Activated CD4-positive, alpha-beta memory T cell treated with anti-CD3 and anti-CD28 coated beads for 36 hours (primary cell): ENCODE measurements around the gene MSMP. TPM values are rescaled to one million over a fixed set of nuclear protein-coding genes. Genes with fewer than 3 reads are reported as not detected.

Experiments
- CTCF ChIA-PET: fragments of 350-600 bp; sonication (Branson Sonifier 250); formaldehyde crosslinking; loops from one replicate; lab custom pipeline; 2021; ENCODE audit warnings: antibody characterized with exemption, inconsistent platforms; lab: Charles Lee
- POLR2A ChIA-PET: fragments of 350-600 bp; sonication (Branson Sonifier 250); formaldehyde crosslinking; loops from one replicate; lab custom pipeline; 2021; ENCODE audit warnings: antibody characterized with exemption; lab: Charles Lee
- DNase-seq: peaks from one replicate; pipeline ENCODE4 v3.0.0-alpha.2; 2020
- H3K27ac Mint-ChIP-seq: one replicate; pipeline ENCODE4 v1.8.0; 2021; ENCODE audit warnings: mixed read lengths
- H3K27me3 Mint-ChIP-seq: one replicate; pipeline ENCODE4 v1.8.0; 2021; ENCODE audit warnings: mixed read lengths
- H3K36me3 Mint-ChIP-seq: one replicate; pipeline ENCODE4 v1.8.0; 2021; ENCODE audit warnings: mixed read lengths
- H3K4me1 Mint-ChIP-seq: one replicate; pipeline ENCODE4 v1.8.0; 2021; ENCODE audit warnings: low read depth, mixed read lengths
- H3K4me3 Mint-ChIP-seq: one replicate; pipeline ENCODE4 v1.8.0; 2021; ENCODE audit warnings: mild to moderate bottlenecking, mixed read lengths
- H3K9me3 Mint-ChIP-seq: one replicate; pipeline ENCODE4 v1.8.0; 2021; ENCODE audit warnings: mixed read lengths
- intact Hi-C: fragments of 100-400 bp; cut with micrococcal nuclease; formaldehyde crosslinking; loops from one replicate; pipeline ENCODE4 v1.15.1; 2023
- total RNA-seq, 2 experiments: library from RNA; stranded (reverse); gene quantifications; one replicate each; pipeline ENCODE4 v1.2.3, GENCODE V29; 2021

The MSMP gene
- total RNA-seq, 2 experiments from 2014 or later: not detected

- Mint-ChIP-seq H3K4me3 (no peak within 1 kb of the TSS), H3K4me1 (peaks cover 22% of the 10 kb centered on the region), H3K27ac (no peak within 1 kb of the TSS), H3K27me3 (no peaks in the 10 kb centered on the region), H3K9me3 (no peaks in the 10 kb centered on the region), H3K36me3 (peaks cover 18% of the 10 kb centered on the region)
- intact Hi-C loops: loop anchor here (1.0 to 10.0 kb wide), 11 partner anchors 16 to 743 kb away; partner anchors contain the start of genes CLTA, DNAJB5, FAM221B and FANCG
- peak; percentile 99 for DNase-seq
- CTCF ChIA-PET: interaction anchor here (0.6 to 9.6 kb wide), 13 partner anchors 15 to 1772 kb away, joined by 3 to 101 read pairs (median 8); partner anchors contain the start of genes ARHGEF39, CCDC107, GBA2 and RGP1
- POLR2A ChIA-PET: interaction anchor here (0.8 to 3.7 kb wide), 16 partner anchors 12 to 128 kb away, joined by 3 to 20 read pairs (median 5); partner anchors contain the start of genes CCDC107, GBA2, HINT2 and RGP1
These were observed 21.8 kb downstream of the MSMP start, which contains the start of the genes CREB3 and TLN1 for GRCh38 chr9:35732185-35732799. CREB3 (plus strand) TSS chr9:35732666; CDS start chr9:35732773, 107 bp downstream. TLN1 (minus strand) TSS chr9:35732195; CDS start chr9:35725694, 6,501 bp downstream.

GRCh38 chr9:35731415-35732184, 22.5 kb downstream of the MSMP start:
- CTCF ChIA-PET: interaction anchor here (0.6 to 9.6 kb wide), 14 partner anchors 15 to 1771 kb away, joined by 3 to 101 read pairs (median 8); partner anchors contain the start of genes ARHGEF39, CCDC107, GBA2 and RGP1
- intact Hi-C loops: loop anchor here (1.0 to 10.0 kb wide), 11 partner anchors 17 to 743 kb away; partner anchors contain the start of genes CLTA, DNAJB5, FAM221B and FANCG
- Mint-ChIP-seq H3K36me3 (peaks cover 15% of the 10 kb centered on the region), H3K4me3 (no peak overlapping the region), H3K4me1 (peaks cover 22% of the 10 kb centered on the region), H3K9me3 (no peaks in the 10 kb centered on the region), H3K27me3 (no peaks in the 10 kb centered on the region), H3K27ac (no peak overlapping the region)
- no peak for DNase-seq
- POLR2A ChIA-PET: interaction anchor here (0.8 to 3.7 kb wide), 15 partner anchors 17 to 128 kb away, joined by 3 to 20 read pairs (median 6); partner anchors contain the start of genes ARHGEF39, CCDC107, GBA2 and HINT2

- H3K36me3 Mint-ChIP-seq: peaks cover 13% of the 10 kb centered on the region
- H3K27me3 Mint-ChIP-seq: no peaks in the 10 kb centered on the region
- ChIA-PET POLR2A (interaction anchor here (1.0 to 3.7 kb wide), 7 partner anchors 18 to 114 kb away, joined by 3 to 20 read pairs (median 6); partner anchors contain the start of genes ARHGEF39, CCDC107, GBA2 and RGP1), CTCF (interaction anchor here (1.3 to 9.6 kb wide), 10 partner anchors 17 to 249 kb away, joined by 4 to 101 read pairs (median 9); partner anchors contain the start of genes ARHGEF39, CCDC107, GBA2 and RGP1)
- intact Hi-C loops: loop anchor here (5.0 to 10.0 kb wide), 2 partner anchors 618 to 656 kb away; partner anchors contain the start of genes FANCG and VCP
- DNase-seq: no peak
- no peaks in the 10 kb centered on the region for H3K9me3 Mint-ChIP-seq
- H3K4me1 Mint-ChIP-seq: peaks cover 22% of the 10 kb centered on the region
- no peak overlapping the region for H3K4me3 Mint-ChIP-seq
- H3K27ac Mint-ChIP-seq: no peak overlapping the region
These were observed 23.6 kb downstream of the MSMP start for GRCh38 chr9:35730486-35730854.

- peak; percentile 59 for DNase-seq
- peaks cover 22% of the 10 kb centered on the region for H3K4me1 Mint-ChIP-seq
- CTCF ChIA-PET: interaction anchor here (1.0 to 9.6 kb wide), 14 partner anchors 18 to 625 kb away, joined by 3 to 101 read pairs (median 5); partner anchors contain the start of genes ARHGEF39, CCDC107, GBA2 and RGP1
- H3K27me3 Mint-ChIP-seq: no peaks in the 10 kb centered on the region
- H3K27ac Mint-ChIP-seq: no peak overlapping the region
- no peaks in the 10 kb centered on the region for H3K9me3 Mint-ChIP-seq
- H3K4me3 Mint-ChIP-seq: no peak overlapping the region
- POLR2A ChIA-PET: interaction anchor here (1.0 to 3.7 kb wide), 8 partner anchors 33 to 113 kb away, joined by 3 to 20 read pairs (median 6); partner anchors contain the start of genes ARHGEF39, CCDC107, HINT2 and RMRP
- peaks cover 10% of the 10 kb centered on the region for H3K36me3 Mint-ChIP-seq
- intact Hi-C loops: loop anchor here (2.0 to 10.0 kb wide), 3 partner anchors 41 to 655 kb away; partner anchors contain the start of genes FANCG, TPM2 and VCP
These were observed 24.2 kb downstream of the MSMP start for GRCh38 chr9:35729700-35730485.

- Mint-ChIP-seq H3K4me3 (no peak overlapping the region), H3K27ac (no peak overlapping the region), H3K4me1 (peaks cover 18% of the 10 kb centered on the region), H3K27me3 (no peaks in the 10 kb centered on the region), H3K36me3 (peaks cover 13% of the 10 kb centered on the region), H3K9me3 (no peaks in the 10 kb centered on the region)
- CTCF ChIA-PET: interaction anchor here (0.8 to 9.6 kb wide), 13 partner anchors 18 to 624 kb away, joined by 3 to 101 read pairs (median 5); partner anchors contain the start of genes ARHGEF39, CCDC107, GBA2 and RGP1
- intact Hi-C loops: loop anchor here (2.0 kb wide), 1 partner anchor 40 kb away; the partner anchor contains the start of gene TPM2
- no peak for DNase-seq
- POLR2A ChIA-PET: interaction anchor here (1.0 to 2.4 kb wide), 3 partner anchors 65 to 85 kb away, joined by 3 to 17 read pairs (median 4); partner anchors contain the start of genes ARHGEF39 and HINT2
These were observed 25.0 kb downstream of the MSMP start for GRCh38 chr9:35729101-35729500.

- peak; percentile 80 for DNase-seq
- POLR2A ChIA-PET: interaction anchor here (0.8 to 2.4 kb wide), 8 partner anchors 13 to 82 kb away, joined by 3 to 17 read pairs (median 4); partner anchors contain the start of genes ARHGEF39, CCDC107, GBA2 and RGP1
- Mint-ChIP-seq H3K27me3 (no peaks in the 10 kb centered on the region), H3K9me3 (no peaks in the 10 kb centered on the region), H3K36me3 (peaks cover 15% of the 10 kb centered on the region), H3K4me3 (no peak overlapping the region), H3K27ac (no peak overlapping the region), H3K4me1 (peaks cover 11% of the 10 kb centered on the region)
- CTCF ChIA-PET: interaction anchor here (0.6 to 9.6 kb wide), 21 partner anchors 8 to 954 kb away, joined by 3 to 101 read pairs (median 5); partner anchors contain the start of genes ARHGEF39, CCDC107, GBA2 and RGP1
- intact Hi-C loops: loop anchor here (2.0 kb wide), 1 partner anchor 40 kb away; the partner anchor contains the start of gene TPM2
These were observed 25.8 kb downstream of the MSMP start for GRCh38 chr9:35728041-35728971.

- intact Hi-C loops: loop anchor here (2.0 kb wide), 1 partner anchor 39 kb away; the partner anchor contains the start of gene TPM2
- no peak overlapping the region for H3K27ac Mint-ChIP-seq
- no peak for DNase-seq
- ChIA-PET POLR2A (interaction anchor here (0.8 to 2.4 kb wide), 7 partner anchors 12 to 81 kb away, joined by 3 to 17 read pairs (median 5); partner anchors contain the start of genes CCDC107, GBA2 and RGP1), CTCF (interaction anchor here (0.6 to 9.6 kb wide), 17 partner anchors 7 to 955 kb away, joined by 3 to 101 read pairs (median 5); partner anchors contain the start of genes ARHGEF39, CCDC107, GBA2 and RGP1)
- H3K9me3 Mint-ChIP-seq: no peaks in the 10 kb centered on the region
- H3K27me3 Mint-ChIP-seq: no peaks in the 10 kb centered on the region
- peaks cover 8% of the 10 kb centered on the region for H3K4me1 Mint-ChIP-seq
- peaks cover 15% of the 10 kb centered on the region for H3K36me3 Mint-ChIP-seq
- H3K4me3 Mint-ChIP-seq: no peak overlapping the region
These were observed 26.4 kb downstream of the MSMP start for GRCh38 chr9:35727676-35728040.

- intact Hi-C loops: no loop called here
- H3K4me3 Mint-ChIP-seq: no peak overlapping the region
- H3K4me1 Mint-ChIP-seq: peaks cover 8% of the 10 kb centered on the region
- ChIA-PET POLR2A (interaction anchor here (1.5 to 1.9 kb wide), 2 partner anchors 30 to 35 kb away, joined by 4 to 5 read pairs; no protein-coding TSS in a partner anchor), CTCF (interaction anchor here (1.0 to 9.6 kb wide), 11 partner anchors 8 to 99 kb away, joined by 3 to 101 read pairs (median 8); partner anchors contain the start of genes ARHGEF39, CCDC107, GBA2 and RGP1)
- peak overlapping the region; percentile 2 for H3K27ac Mint-ChIP-seq
- H3K36me3 Mint-ChIP-seq: peaks cover 20% of the 10 kb centered on the region
- peak; percentile 59 for DNase-seq
- H3K9me3 Mint-ChIP-seq: no peaks in the 10 kb centered on the region
- H3K27me3 Mint-ChIP-seq: no peaks in the 10 kb centered on the region
These were observed 27.1 kb downstream of the MSMP start for GRCh38 chr9:35726931-35727330.

- peaks cover 27% of the 10 kb centered on the region for H3K36me3 Mint-ChIP-seq
- H3K4me3 Mint-ChIP-seq: no peak overlapping the region
- intact Hi-C loops: no loop called here
- no peak overlapping the region for H3K27ac Mint-ChIP-seq
- H3K4me1 Mint-ChIP-seq: no peaks in the 10 kb centered on the region
- H3K27me3 Mint-ChIP-seq: no peaks in the 10 kb centered on the region
- DNase-seq: no peak
- CTCF ChIA-PET: interaction anchor here (0.9 to 9.6 kb wide), 2 partner anchors 29 to 65 kb away, joined by 5 to 82 read pairs; no protein-coding TSS in a partner anchor
- H3K9me3 Mint-ChIP-seq: no peaks in the 10 kb centered on the region
- POLR2A ChIA-PET: no interaction called here
These were observed 28.7 kb downstream of the MSMP start for GRCh38 chr9:35725362-35725761.
